ENCODE measurements around the gene UNK. TPM values are rescaled to one million over a fixed set of nuclear protein-coding genes. Genes with fewer than 3 reads are reported as not detected.

The UNK gene, protein sequence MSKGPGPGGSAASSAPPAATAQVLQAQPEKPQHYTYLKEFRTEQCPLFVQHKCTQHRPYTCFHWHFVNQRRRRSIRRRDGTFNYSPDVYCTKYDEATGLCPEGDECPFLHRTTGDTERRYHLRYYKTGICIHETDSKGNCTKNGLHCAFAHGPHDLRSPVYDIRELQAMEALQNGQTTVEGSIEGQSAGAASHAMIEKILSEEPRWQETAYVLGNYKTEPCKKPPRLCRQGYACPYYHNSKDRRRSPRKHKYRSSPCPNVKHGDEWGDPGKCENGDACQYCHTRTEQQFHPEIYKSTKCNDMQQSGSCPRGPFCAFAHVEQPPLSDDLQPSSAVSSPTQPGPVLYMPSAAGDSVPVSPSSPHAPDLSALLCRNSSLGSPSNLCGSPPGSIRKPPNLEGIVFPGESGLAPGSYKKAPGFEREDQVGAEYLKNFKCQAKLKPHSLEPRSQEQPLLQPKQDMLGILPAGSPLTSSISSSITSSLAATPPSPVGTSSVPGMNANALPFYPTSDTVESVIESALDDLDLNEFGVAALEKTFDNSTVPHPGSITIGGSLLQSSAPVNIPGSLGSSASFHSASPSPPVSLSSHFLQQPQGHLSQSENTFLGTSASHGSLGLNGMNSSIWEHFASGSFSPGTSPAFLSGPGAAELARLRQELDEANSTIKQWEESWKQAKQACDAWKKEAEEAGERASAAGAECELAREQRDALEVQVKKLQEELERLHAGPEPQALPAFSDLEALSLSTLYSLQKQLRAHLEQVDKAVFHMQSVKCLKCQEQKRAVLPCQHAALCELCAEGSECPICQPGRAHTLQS
- 17.3 TPM for total RNA-seq

DNA sequence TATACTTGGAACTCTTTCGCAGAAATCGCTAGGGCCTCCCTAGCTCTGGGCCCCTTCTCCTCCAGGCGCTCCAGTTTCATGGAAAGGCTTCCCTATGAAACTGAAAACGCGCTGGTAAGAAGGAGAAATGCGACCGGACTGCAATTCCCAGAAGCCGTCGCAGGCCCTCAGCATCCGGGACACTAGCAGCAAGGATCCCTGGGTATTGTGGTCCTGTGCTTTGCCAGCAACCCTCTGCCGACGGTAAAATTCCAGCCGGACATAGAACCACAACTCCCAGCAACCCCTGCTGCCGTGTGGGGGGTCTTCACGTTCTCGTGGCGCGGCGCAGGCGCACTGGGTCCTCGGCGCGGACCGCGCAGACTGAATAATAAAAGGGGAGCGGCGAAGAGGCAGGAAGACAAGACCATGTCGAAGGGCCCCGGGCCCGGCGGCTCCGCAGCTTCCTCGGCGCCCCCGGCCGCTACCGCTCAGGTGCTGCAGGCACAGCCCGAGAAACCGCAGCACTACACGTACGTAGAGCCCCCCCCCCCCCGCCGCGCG, at the start of gene UNK:
UNK (plus strand) TSS at position 334 of the 543 bp plus-strand sequence; CDS start at position 409, 75 bp downstream.
- peak; percentile 86 for ATAC-seq

- no peak for ATAC-seq
These were observed 48.3 kb upstream of the UNK start for GRCh38 chr17:75736173-75736835.

DNA sequence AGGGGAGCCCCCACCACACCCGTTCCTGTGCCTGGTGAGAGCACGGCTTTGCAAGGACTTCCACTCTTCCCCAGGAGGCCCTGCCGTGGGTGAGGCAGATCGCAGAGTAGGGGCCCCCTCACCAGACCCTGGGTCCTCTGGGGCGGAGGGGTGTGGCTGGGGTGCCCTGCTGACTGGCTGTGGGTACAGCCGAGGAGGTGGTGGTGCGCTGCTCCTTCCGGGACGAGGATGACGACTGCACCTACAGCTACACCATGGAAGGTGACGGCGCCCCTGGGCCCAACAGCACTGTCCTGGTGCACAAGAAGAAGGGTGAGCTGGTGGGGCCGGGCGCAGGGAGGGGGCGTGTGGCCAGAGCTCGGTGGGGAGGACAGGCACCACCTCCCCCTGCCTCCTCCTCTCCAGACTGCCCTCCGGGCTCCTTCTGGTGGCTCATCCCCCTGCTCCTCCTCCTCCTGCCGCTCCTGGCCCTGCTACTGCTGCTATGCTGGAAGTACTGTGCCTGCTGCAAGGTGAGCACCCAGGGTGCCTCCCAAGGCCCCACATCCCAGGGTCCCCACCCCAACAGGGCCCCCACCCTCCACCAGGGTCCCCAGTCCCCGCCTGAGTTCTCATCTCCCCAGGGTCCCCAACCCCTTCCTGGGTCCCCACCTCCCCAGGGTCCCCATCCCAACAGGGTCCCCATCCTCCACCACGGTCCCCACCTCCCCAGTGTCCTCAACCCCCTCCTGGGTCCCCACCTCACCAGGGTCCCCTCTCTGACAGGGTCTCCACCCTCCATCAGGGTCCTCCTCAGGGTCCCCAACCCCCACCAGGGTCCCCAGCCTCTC, 47.3 kb upstream of the UNK start:
- ATAC-seq, result no peak

- ATAC-seq, result no peak
These were observed 46.3 kb upstream of the UNK start for GRCh38 chr17:75738218-75738802.

GRCh38 chr17:75739174-75739573, 45.4 kb upstream of the UNK start:
- no peak for ATAC-seq

- ATAC-seq, result no peak
These were observed 44.8 kb upstream of the UNK start for GRCh38 chr17:75739801-75740200.

DNA sequence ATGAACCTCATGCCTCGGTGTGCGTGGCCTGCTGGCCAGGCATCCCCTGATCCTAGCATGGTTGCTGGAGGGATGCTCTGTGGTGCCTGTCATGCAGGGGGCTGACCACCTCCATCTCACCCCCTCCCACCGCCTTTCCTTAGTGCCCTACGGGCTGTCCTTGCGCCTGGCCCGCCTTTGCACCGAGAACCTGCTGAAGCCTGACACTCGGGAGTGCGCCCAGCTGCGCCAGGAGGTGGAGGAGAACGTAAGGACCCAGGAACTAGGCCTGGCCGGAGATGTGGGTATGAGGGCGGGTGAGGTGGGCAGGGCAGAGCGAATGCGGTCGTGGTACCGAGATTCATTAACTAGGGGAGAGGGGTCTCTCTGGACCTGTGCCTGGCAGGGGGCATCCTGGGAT, 44.4 kb upstream of the UNK start:
- no peak for ATAC-seq

GRCh38 chr17:75740631-75741077, 44.0 kb upstream of the UNK start:
- no peak for ATAC-seq

GRCh38 chr17:75742337-75742736, 42.3 kb upstream of the UNK start:
- ATAC-seq, result no peak

- no peak for ATAC-seq
These were observed 40.9 kb upstream of the UNK start for GRCh38 chr17:75743625-75744206.

GRCh38 chr17:75748706-75749105, 35.9 kb upstream of the UNK start:
- no peak for ATAC-seq

- peak; percentile 69 for ATAC-seq
These were observed 34.8 kb upstream of the UNK start for GRCh38 chr17:75749545-75750389.

DNA sequence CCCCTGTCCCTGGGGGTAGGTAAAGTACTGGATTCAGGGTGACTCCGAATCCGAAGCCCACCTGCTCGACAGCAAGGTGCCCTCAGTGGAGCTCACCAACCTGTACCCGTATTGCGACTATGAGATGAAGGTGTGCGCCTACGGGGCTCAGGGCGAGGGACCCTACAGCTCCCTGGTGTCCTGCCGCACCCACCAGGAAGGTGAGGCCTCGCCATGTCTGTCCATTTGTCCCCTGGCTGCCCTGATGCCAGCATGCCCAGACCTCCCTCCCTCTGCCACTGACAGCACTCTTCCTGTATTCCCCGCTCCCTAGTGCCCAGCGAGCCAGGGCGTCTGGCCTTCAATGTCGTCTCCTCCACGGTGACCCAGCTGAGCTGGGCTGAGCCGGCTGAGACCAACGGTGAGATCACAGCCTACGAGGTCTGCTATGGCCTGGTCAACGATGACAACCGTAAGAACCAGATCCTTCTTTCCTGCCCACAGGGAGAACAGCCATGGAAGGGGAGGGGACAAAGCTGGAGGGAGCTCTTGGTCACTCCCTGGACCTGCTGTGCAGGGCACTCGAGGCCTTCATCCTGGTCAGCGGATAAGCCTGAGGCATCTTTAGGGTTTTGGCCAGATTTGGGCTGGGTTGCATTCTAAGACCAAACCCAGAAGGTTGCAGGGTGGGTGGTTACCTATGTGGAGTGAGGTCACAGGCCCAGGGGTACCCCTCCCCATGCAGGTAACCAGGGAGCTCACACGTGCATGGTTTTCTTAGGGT, 33.8 kb upstream of the UNK start:
- no peak for ATAC-seq

DNA sequence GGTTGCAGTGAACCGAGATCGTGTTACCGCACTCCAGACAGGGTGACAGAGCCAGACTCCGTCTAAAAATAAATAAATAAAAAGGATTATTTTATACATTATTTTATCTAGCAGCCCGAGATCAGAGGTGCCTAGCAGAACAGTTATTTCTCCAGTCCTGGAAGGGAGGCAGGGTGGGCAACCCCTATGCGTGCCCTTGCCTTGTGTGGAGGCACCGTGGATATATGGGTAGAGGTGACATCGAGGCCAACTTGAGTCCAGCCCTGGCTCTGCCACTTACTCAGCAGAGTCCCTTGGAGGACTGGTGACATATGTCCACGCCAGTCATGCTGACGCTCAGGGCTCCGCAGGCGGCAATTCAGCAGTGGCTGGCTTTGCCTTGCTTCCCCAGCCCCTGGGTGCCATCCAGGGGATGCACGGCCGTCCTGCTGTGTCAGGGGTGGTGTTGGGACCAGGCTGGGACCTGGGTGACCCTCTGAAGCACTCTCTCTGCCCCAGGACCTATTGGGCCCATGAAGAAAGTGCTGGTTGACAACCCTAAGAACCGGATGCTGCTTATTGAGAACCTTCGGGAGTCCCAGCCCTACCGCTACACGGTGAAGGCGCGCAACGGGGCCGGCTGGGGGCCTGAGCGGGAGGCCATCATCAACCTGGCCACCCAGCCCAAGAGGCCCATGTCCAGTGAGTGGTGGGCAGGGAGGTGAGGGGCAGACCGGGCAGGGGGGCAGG, 32.8 kb upstream of the UNK start:
- ATAC-seq, result no peak

DNA sequence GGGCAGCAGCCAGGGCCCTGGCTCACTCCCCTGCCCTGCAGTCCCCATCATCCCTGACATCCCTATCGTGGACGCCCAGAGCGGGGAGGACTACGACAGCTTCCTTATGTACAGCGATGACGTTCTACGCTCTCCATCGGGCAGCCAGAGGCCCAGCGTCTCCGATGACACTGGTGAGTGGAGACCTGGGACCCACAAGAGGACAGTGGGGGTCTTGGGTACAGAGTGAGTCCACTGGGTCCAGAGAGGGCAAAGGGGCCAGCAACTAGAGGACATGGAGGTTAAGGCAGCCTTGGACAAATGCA, 32.2 kb upstream of the UNK start:
- ATAC-seq, result no peak

DNA sequence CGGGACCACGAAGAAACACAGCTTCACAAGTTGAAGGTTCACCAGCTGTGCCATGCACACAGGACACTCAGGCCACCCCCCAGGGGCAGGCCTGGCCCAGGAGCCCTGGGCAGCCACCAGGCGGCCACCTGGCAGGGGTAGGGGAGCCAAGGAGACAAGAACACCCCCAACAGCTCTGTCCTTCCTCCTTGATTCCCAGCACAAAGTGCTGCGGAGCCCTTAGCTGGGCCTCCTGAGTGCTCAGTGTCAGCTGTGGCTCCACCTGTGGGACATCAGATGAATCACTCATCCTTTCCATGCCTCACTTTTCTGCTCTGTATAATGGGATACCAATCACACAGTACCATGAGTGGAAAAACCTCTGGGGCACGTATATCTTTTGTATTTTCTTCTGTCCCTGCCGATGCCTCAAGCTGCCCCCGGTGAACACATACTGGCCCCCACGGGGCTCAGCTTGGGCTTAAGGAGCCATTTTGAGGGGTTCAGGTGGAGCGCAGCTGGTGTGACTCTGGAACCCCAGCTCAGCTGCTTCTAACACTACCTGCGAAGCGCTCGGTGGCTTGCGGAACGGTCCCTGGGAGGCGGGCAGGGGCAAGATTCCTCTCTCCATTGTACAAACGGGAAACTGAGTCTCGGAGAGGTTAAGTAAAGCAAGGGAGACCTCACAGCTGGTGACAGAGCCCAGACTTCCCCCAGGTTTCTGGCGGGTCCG, 31.6 kb upstream of the UNK start:
- no peak for ATAC-seq

GRCh38 chr17:75753514-75754377, 30.9 kb upstream of the UNK start:
- ATAC-seq, result no peak
